Esophagus muscularis mucosa (tissue), 4 donors: ENCODE data around the gene CCDC167.

Source experiments
- EP300 ChIP-seq: sonication (generic); formaldehyde crosslinking; IDR thresholded peaks from one replicate; pipeline ENCODE4 v1.6.1; 2017; ENCODE audit warnings: antibody characterized with exemption
- POLR2A ChIP-seq: fragments of 450-650 bp; IDR thresholded peaks from one replicate; pipeline ENCODE4 v1.6.1; 2017; ENCODE audit warnings: antibody characterized with exemption, moderate library complexity, mild to moderate bottlenecking, low read depth
- POLR2AphosphoS5 ChIP-seq, 2 donors: sonication (generic); formaldehyde crosslinking; IDR thresholded peaks; one replicate each; pipeline ENCODE4 v1.6.1; 2017; ENCODE audit warnings: antibody characterized with exemption in 2 of 2
- TF ChIP-seq, protein P1 (sequence below), 3 experiments: fragments of 200-600 bp in 2 of 3; fragments of 450-650 bp in 1 of 3; sonication (generic) in 2 of 3; IDR thresholded peaks; one replicate each; pipeline ENCODE4 v1.5.1; 2017 to 2019; ENCODE audit warnings: antibody characterized with exemption in 3 of 3, mild to moderate bottlenecking in 2 of 3, moderate library complexity in 1 of 3

- TF ChIP-seq, protein P1, sequence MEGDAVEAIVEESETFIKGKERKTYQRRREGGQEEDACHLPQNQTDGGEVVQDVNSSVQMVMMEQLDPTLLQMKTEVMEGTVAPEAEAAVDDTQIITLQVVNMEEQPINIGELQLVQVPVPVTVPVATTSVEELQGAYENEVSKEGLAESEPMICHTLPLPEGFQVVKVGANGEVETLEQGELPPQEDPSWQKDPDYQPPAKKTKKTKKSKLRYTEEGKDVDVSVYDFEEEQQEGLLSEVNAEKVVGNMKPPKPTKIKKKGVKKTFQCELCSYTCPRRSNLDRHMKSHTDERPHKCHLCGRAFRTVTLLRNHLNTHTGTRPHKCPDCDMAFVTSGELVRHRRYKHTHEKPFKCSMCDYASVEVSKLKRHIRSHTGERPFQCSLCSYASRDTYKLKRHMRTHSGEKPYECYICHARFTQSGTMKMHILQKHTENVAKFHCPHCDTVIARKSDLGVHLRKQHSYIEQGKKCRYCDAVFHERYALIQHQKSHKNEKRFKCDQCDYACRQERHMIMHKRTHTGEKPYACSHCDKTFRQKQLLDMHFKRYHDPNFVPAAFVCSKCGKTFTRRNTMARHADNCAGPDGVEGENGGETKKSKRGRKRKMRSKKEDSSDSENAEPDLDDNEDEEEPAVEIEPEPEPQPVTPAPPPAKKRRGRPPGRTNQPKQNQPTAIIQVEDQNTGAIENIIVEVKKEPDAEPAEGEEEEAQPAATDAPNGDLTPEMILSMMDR (IDR thresholded peaks at IDR 0.05) = no peak
- no peak for TF ChIP-seq POLR2AphosphoS5 (IDR thresholded peaks at IDR 0.05)
- TF ChIP-seq POLR2A = no peak
- no peak for TF ChIP-seq EP300
Measured at GRCh38 chr6:37518116-37518515, 18.4 kb upstream of the CCDC167 start.
